ENCODE measurements around the gene FHOD1. TPM values are rescaled to one million over a fixed set of nuclear protein-coding genes. Genes with fewer than 3 reads are reported as not detected.

FHOD1 gene
- total RNA-seq (2012; rRNA removed) (13.1 and 13.8 TPM in 2 replicates), polyA plus RNA-seq (2012; rRNA removed) (64.0 and 71.4 TPM in 2 replicates), Bru-seq, nascent RNA (percentile 53 among the genes with signal in this experiment), BruChase-seq, experiment 1, labeled RNA remaining after a 6-hour chase (percentile 67 among the genes with signal in this experiment), BruChase-seq, experiment 2, labeled RNA remaining after a 2-hour chase (percentile 62 among the genes with signal in this experiment)
- 41.0 and 42.3 TPM in 2 replicates for polyA plus RNA-seq (2012; cell fraction: cytosol; rRNA removed)
- 260 and 582 TPM in 2 replicates for polyA plus RNA-seq (2012; cell fraction: nucleus; rRNA removed; ENCODE audit: low replicate concordance)
- long read RNA-seq, partial matches to known transcripts: 23 of 30 reads
- long read RNA-seq, other reads (novel, unspliced or antisense): 6 of 30 reads

- Histone ChIP-seq H2AK9ac (replicated peaks; ENCODE audit: low read depth, low read length, poor library complexity) (peak within 1 kb of the TSS; percentile 97), H3K23ac (ENCODE audit: low read depth, low read length) (peak within 1 kb of the TSS; percentile 87), H3K14ac (replicated peaks; ENCODE audit: low read depth, low read length) (peak within 1 kb of the TSS; percentile 71), H3K9me1 (ENCODE audit: insufficient read depth, low read length) (peaks cover 24% of the 10 kb centered on the region), H2BK5ac (ENCODE audit: low read depth, low read length, poor library complexity, severe bottlenecking) (peak within 1 kb of the TSS; percentile 87), H3K9ac (ENCODE audit: low read depth, low read length) (peak within 1 kb of the TSS; percentile 81), H3K56ac (ENCODE audit: extremely low read depth, insufficient read depth, low read length) (peak within 1 kb of the TSS; percentile 46), H3K18ac (ENCODE audit: low read depth, low read length) (peak within 1 kb of the TSS; percentile 7; the same call in 1 of the 2 replicates), H2BK120ac (ENCODE audit: low read depth, low read length) (no peak within 1 kb of the TSS; the same call in 1 of the 2 replicates), H2BK15ac (ENCODE audit: low read depth, low read length) (peak within 1 kb of the TSS; percentile 34; the same call in 1 of the 3 replicates), H2AK5ac (ENCODE audit: low read depth, low read length) (peak within 1 kb of the TSS; percentile 93), H4K20me1 (ENCODE audit: insufficient read depth, low read length) (no peaks in the 10 kb centered on the region; the same call in 1 of the 2 replicates), H3K36me3 (ENCODE audit: control insufficient read depth, insufficient read depth, low read length) (no peaks in the 10 kb centered on the region), H2BK20ac (ENCODE audit: low read depth, low read length) (peak within 1 kb of the TSS; percentile 24; the same call in 1 of the 2 replicates), H3K4me1 (ENCODE audit: control insufficient read depth, insufficient read depth, low read length) (peaks cover 40% of the 10 kb centered on the region), H3K9me3 (ENCODE audit: control insufficient read depth, insufficient read depth, low read length) (no peaks in the 10 kb centered on the region), H3K4me3 (ENCODE audit: insufficient read depth, low read depth, low read length) (peak within 1 kb of the TSS; percentile 89), H3K4me2 (ENCODE audit: low read depth, low read length) (peak within 1 kb of the TSS; percentile 88), H3K79me1 (ENCODE audit: low read depth in 1 of 2, low read length in 2 of 2) (peaks cover 13 to 61% of the 10 kb centered on the region in 2 experiments; a peak in 3 of 4 replicates), H3K27me3 (ENCODE audit: control insufficient read depth, insufficient read depth, low read length) (no peaks in the 10 kb centered on the region), H4K5ac (ENCODE audit: low read depth, low read length) (peak within 1 kb of the TSS; percentile 17; the same call in 1 of the 2 replicates), H4K91ac (ENCODE audit: insufficient read depth, low read depth, low read length) (peak within 1 kb of the TSS; percentile 73), H3K4ac (ENCODE audit: low read depth, low read length) (peak within 1 kb of the TSS; percentile 80), H4K8ac (ENCODE audit: low read depth in 2 of 2, low read length in 2 of 2) (peak within 1 kb of the TSS; percentile 61 to 83; a peak in 3 of 4 replicates), H2AFZ (replicated peaks; ENCODE audit: low read length, poor library complexity) (peak within 1 kb of the TSS; percentile 90), H3K27ac (ENCODE audit: insufficient read depth, low read length) (peak within 1 kb of the TSS; percentile 88)
- ChIA-PET POLR2A (ENCODE audit: unreplicated experiment) (interaction anchor here (0.5 to 0.6 kb wide), 4 partner anchors 11 to 109 kb away, joined by 3 to 8 read pairs (median 4); no protein-coding TSS in a partner anchor), CTCF (interaction anchor here (0.5 to 1.5 kb wide), 3 partner anchors 13 to 85 kb away, joined by 4 to 5 read pairs (median 4); no protein-coding TSS in a partner anchor)
- 0% methylated on average over 14 of the region's 60 CpGs; no CpG with 5 or more reads in 1 of the 2 experiments for WGBS, 2 experiments (ENCODE audit: extremely low coverage in 2 of 2, insufficient read length in 1 of 2)
- intact Hi-C loops (cut with micrococcal nuclease) (loop anchor here (5.0 kb wide), 1 partner anchor 145 kb away; the partner anchor contains the start of gene TPPP3), dilution Hi-C loops (cut with HindIII; ENCODE audit: low sequenced_read_pairs, unreplicated experiment) (no loop called here), in situ Hi-C loops (cut with MboI; ENCODE audit: low sequenced_read_pairs) (no loop called here)
- peak; percentile 92 for DNase-seq
- TF ChIP-seq MXI1 (IDR thresholded peaks at IDR 0.05; ENCODE audit: borderline replicate concordance, low read depth, low read length) (peak; percentile 5; the same call in 1 of the 2 replicates), POLR2A (IDR thresholded peaks at IDR 0.05; ENCODE audit: low read depth, low read length) (peak; percentile 89), CEBPB (IDR thresholded peaks at IDR 0.05; ENCODE audit: low read depth, low read length) (no peak), MAZ (IDR thresholded peaks at IDR 0.05; ENCODE audit: borderline replicate concordance, low read depth, low read length) (peak; percentile 28; the same call in 1 of the 2 replicates)
- peak; percentile 75 for ATAC-seq (ENCODE audit: low read depth)
- BruUV-seq (replicated peaks): no TSS peak
Measured at GRCh38 chr16:67247192-67248072, at the start of gene FHOD1. TSS of gene FHOD1 (minus strand) at chr16:67247481. CDS start at chr16:67247410, 71 bp downstream.
